CD4-positive, alpha-beta T cell treated with Interleukin-6 for 4 hours (primary cell): Measurements from ENCODE around the gene PDK1.
"Not testable (repeated sequence)": the region's sequence is repeated elsewhere in the genome, so short reads cannot be mapped to it uniquely, and the experiment has no call there.

Experiments
- DNase-seq: peaks from one replicate; pipeline ENCODE4 v3.0.0-alpha.2; 2020; ENCODE audit warnings: mixed read lengths

Gene PDK1

DNA sequence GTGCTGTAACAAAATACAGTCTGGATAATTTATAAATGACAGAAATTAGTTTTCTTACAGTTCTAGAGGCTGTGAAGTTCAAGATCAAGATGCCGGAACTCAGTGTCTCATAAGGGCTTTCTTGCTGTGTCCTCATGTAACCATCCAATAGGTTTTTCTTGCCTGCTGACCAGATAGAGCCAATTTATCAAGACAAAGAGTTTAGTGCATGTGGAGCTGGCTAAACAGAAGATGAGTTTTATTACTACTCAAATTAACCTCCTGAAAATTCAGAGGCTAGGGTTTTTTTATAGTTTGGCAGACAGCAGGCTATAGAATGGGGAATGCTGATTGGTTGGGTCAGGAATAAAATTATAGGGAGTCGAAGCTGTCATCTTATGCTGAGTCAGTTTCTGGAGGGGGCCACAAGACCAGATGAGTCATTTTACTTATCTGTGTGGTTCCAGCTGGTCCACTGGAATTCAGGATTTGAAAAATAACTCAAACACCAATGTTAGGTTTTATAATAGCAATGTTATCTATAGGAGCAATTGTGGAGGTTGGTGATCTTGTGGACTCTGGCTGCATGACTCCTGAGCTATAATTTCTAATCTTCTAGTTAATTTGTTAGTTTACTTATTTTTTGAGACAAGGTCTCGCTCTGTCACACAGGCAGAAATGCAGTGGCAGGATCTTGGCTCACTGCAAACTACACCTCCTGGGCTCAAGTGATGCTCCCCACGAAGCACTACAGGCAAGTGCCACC lies 3.2 kb upstream of the PDK1 start:
- DNase-seq = no peak

DNA sequence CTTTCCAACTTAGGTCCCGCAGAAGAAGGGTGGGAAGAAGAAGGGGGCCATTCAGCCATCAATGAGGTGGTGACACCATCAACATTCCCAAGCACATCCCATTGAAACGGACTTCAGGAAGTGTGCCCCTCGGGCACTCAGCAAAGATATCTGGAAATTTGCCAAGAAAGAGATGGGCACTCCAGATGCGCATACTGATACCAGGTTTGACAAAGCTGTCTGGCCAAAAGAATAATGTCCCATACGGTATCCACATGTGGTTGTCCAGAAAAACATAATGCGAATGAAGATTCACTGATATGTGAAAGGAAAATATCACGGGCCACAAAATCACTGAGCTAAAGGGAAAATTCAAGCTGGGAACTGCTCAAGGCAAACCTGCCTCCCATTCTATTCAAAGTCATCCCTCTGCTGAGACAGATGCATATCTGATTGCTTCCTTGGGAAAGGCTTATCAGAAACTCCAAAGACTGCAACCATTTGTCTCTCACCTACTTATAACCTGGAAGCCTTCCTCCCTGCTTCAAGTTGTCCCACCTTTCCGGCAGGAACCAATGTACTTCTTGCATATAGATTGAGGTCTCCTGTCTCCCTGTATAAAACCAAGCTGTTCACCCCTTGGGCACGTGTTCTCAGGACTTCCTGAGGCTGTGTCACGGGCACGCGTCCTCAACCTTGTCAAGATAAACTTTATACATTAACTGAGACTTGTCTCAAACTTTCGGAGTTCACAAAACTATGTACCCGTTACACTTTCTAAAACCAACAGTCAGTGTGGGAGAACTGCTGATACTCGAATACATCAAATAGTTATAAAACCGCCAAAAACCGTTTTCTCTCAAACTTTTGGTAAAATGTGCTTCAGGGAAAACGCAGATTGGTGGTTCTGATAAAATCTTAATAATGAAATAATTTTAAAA lies 1.3 kb upstream of the PDK1 start:
- peak; percentile 15 for DNase-seq

GRCh38 chr2:172555272-172555521 lies 693 bp upstream of the PDK1 start:
- no peak for DNase-seq

DNA sequence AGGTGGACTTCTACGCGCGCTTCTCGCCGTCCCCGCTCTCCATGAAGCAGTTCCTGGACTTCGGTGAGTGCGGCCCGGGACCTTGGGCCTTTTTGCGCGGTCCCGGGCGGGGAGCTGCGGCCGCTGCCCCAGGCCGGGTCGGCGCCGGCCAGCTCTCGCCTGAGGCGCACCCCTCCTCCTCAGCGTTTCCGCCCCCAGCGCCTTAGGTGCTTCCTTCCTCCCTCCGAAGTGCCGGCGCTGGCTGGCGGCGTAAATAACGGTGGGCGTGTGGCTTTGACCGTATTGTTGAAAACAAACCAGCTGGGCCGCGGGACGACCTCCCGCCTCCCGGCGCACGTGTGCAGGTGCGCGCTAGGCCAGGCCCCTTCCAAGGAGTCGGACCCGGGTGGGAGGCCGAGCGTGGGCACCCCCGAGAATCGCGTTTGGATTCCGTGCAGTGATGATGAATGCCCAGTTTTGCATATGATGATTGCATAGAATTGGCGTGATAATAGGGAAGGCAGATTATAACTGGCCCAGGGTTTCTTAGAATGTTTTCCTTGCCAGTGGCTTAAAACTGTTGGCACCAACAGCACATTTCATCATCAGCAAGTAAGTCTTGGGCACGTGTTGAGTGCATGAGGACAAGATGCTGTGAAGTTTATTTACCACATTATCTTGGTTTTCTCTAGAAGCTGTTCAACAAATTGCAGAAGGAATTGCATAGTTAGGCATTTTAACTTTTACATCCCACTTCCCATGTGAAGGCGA lies 569 bp downstream of the PDK1 start:
- peak; percentile 72 for DNase-seq

DNA sequence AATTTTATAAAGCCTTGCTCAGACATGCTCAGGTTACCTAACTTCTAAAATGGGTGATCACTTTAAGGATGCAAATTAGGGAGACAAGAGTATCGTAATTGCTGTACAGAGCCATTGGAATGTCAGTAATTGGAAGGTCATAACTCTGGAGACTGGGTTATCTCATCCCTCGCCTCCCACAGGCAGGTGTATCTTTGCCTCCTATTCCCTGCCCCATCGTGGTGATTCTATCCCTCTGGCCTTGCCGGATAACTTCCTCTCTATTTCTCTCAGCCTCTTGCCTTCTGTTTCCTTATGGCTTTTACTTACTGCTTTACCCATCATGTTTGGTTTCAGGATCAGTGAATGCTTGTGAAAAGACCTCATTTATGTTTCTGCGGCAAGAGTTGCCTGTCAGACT lies 2.5 kb downstream of the PDK1 start:
- no peak for DNase-seq

DNA sequence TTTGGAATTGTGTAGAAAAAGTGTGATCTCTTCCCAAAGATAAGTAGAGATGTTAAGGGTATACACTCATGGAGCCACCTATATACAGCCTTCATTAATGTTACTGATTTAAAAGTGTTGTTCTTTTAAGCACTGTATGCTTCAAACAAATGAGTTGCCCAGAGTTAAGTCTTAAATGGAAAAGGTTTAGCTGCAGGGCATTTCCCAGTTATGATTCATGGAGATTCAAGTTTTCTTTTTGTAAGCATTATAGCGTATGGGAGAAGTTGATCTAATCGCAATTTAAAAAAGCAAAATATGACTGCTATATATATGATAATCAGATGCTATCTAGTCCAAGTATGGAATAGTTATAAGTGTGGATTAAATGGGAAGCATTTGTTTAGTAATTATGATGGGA lies 4.8 kb downstream of the PDK1 start:
- no peak for DNase-seq

GRCh38 chr2:172561270-172561669 lies 5.4 kb downstream of the PDK1 start:
- no peak for DNase-seq

GRCh38 chr2:172562298-172562697 lies 6.4 kb downstream of the PDK1 start:
- no peak for DNase-seq

DNA sequence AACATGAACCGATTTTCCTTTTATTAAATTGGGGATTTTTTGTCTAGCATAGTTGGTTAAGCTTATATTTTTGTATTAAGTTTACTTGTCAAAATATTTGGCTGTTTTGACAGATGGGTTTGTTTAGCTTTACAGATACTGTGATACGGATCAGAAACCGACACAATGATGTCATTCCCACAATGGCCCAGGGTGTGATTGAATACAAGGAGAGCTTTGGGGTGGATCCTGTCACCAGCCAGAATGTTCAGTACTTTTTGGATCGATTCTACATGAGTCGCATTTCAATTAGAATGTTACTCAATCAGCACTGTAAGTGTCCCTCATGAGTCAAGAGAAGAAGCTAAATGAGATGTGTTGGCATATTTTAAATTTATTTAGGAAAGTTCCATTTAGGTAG lies 8.5 kb downstream of the PDK1 start:
- DNase-seq = no peak

GRCh38 chr2:172571245-172571644 lies 15.4 kb downstream of the PDK1 start:
- no peak for DNase-seq

GRCh38 chr2:172572981-172573380 lies 17.1 kb downstream of the PDK1 start:
- no peak for DNase-seq

- no peak for DNase-seq
Observed at GRCh38 chr2:172574965-172575364, 19.1 kb downstream of the PDK1 start.

- no peak for DNase-seq
Observed at GRCh38 chr2:172578054-172578453, 22.2 kb downstream of the PDK1 start.

GRCh38 chr2:172578860-172579512 lies 23.1 kb downstream of the PDK1 start:
- DNase-seq = no peak

DNA sequence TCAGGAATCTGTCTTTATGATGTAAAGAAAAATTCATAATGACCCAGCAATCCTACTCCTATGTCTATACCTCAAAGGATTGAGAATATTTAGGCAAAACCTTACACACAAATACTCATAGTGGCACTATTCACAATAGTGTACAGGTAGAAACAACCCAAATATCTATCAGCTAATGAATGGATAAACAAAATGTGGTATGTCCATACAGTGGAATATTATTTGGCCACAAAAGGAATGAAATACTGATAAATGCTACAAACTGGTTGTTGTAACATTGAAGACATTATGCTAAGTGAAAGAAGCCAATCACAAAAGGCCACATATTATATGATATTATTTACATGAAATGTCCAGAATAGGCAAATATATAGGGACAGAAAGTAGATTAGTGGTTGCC lies 24.7 kb downstream of the PDK1 start:
- no peak for DNase-seq

GRCh38 chr2:172582656-172583055 lies 26.8 kb downstream of the PDK1 start:
- DNase-seq = no peak

- DNase-seq = no peak
Observed at GRCh38 chr2:172586245-172586891, 30.5 kb downstream of the PDK1 start.

DNA sequence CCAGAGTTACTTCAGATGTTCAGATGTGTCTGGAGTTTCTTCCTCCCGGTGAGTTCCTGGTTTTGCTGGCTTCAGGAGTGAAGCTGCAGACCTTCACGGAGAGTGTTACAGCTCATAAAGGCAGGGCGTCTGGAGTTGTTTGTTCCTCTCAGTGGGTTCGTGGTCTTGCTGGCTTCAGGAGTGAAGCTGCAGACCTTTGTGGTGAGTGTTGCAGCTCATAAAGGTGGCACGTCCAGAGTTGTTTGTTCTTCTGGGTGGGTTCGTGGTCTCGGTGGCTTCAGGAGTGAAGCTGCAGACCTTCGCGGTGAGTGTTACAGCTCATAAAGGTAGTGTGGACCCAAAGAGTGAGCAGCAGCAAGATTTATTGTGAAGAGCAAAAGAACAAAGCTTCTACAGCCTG lies 31.3 kb downstream of the PDK1 start:
- not testable (repeated sequence) for DNase-seq

DNA sequence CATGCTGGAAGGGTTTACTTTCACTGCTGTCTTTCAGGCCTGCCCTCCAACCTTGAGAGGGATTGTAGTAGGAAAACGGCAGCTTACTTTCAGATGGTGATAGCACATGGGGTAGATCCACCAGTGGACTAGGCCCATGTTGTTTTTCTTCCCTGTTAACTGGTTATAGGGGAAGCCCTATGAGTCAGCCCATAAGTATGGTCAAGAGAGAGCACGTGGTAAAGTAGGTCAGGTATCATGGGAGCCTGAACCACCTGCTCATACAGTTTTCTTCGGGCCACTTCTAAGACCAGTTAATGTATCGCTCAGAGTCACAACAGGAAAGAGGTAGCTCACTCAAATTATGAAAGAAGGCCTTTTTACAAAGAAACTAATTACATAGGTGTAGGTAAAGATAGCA lies 33.0 kb downstream of the PDK1 start:
- DNase-seq = no peak

- DNase-seq = not testable (repeated sequence)
Observed at GRCh38 chr2:172591386-172591785, 35.5 kb downstream of the PDK1 start.

DNA sequence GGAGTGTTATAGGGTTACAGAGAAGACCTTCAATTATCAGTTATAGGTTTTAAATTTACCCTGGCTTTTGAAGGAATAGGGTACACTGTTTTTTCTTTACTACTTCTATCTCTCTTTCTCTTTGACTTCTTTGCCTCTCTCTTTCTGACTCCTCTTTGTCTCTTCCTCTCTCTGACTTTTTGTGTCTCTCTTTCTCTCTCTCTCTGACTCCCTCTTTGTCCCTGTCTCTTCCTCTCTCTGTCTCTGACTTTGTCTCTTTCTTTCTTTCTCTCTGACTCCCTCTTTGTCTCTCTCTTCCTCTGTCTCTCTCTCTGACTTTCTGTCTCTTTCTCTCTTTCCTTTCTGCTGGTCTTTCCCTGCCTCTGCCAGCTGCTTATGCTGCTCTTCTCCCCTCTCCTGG lies 36.3 kb downstream of the PDK1 start:
- not testable (repeated sequence) for DNase-seq

DNA sequence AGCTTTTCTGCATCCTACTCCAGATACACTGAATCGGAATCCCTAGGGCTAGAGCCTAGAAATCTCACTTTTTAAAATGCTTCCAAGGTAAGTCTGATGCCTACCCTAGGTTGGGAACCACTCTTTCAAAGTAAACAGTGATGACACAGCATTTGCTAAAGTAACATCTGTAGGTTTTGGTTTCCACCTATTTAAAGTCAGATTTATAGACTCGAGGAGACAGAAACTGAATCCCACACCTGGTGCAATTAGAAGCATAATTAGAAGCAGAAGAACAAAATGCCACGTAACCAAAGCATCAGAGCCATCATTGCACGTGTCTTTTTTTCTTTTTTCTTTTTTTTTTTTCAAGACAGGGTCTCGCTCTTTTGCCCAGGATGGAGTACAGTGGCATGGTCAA lies 40.9 kb downstream of the PDK1 start:
- no peak for DNase-seq
